K562 (cell line): ENCODE results near the gene COPS4. TPM values are rescaled to one million over a fixed set of nuclear protein-coding genes. Genes with fewer than 3 reads are reported as not detected.

Source experiments
- CTCFL ChIP-seq: IDR thresholded peaks from 2 replicates; pipeline ENCODE4 v1.6.1; 2011; ENCODE audit warnings: borderline replicate concordance, low read depth, mild to moderate bottlenecking, moderate library complexity, low read length; ENCODE audit not compliant: insufficient read depth, poor library complexity, severe bottlenecking
- E2F5 ChIP-seq: sonication (generic); formaldehyde crosslinking; IDR thresholded peaks from 2 replicates; pipeline ENCODE4 v1.8.0; 2022; ENCODE audit warnings: mild to moderate bottlenecking, missing genetic modification reagents
- FOXJ3 ChIP-seq: sonication (generic); formaldehyde crosslinking; IDR thresholded peaks from 2 replicates; pipeline ENCODE4 v1.4.0; 2020; ENCODE audit warnings: mild to moderate bottlenecking, missing genetic modification reagents
- HMGXB4 ChIP-seq: sonication (generic); formaldehyde crosslinking; IDR thresholded peaks from 2 replicates; pipeline ENCODE4 v1.8.1; 2023; ENCODE audit warnings: mild to moderate bottlenecking, missing genetic modification reagents
- NCOA6 ChIP-seq: fragments of 450-650 bp; IDR thresholded peaks from 2 replicates; pipeline ENCODE4 v1.6.1; 2017; ENCODE audit warnings: mild to moderate bottlenecking
- PRMT5 ChIP-seq: sonication (generic); formaldehyde crosslinking; IDR thresholded peaks from 2 replicates; pipeline ENCODE4 v1.5.0; 2020; ENCODE audit warnings: missing genetic modification reagents
- PTBP1 ChIP-seq: fragments of 200-400 bp; formaldehyde crosslinking; IDR thresholded peaks from 2 replicates; pipeline ENCODE4 v1.6.1; 2017; ENCODE audit warnings: low read depth, low read length
- STAG1 ChIP-seq: sonication (generic); formaldehyde crosslinking; IDR thresholded peaks from 2 replicates; pipeline ENCODE4 v1.5.0; 2020; ENCODE audit warnings: missing genetic modification reagents, borderline replicate concordance
- THRA ChIP-seq: fragments of 450-650 bp; IDR thresholded peaks from 2 replicates; pipeline ENCODE4 v1.6.1; 2017; ENCODE audit warnings: mild to moderate bottlenecking, moderate library complexity
- ZBTB17 ChIP-seq: fragments of 450-650 bp; formaldehyde crosslinking; IDR thresholded peaks from 2 replicates; pipeline ENCODE4 v1.4.0; 2020; ENCODE audit warnings: mild to moderate bottlenecking
- ZBTB43 ChIP-seq: sonication (generic); formaldehyde crosslinking; IDR thresholded peaks from 2 replicates; pipeline ENCODE4 v1.8.0; 2023; ENCODE audit warnings: mild to moderate bottlenecking, missing genetic modification reagents
- ZFP1 ChIP-seq: fragments of 450-650 bp; formaldehyde crosslinking; IDR thresholded peaks from 2 replicates; pipeline ENCODE4 v1.4.0; 2020; ENCODE audit warnings: mild to moderate bottlenecking, mixed read lengths
- ZNF347 ChIP-seq: fragments of 450-650 bp; formaldehyde crosslinking; IDR thresholded peaks from 2 replicates; pipeline ENCODE4 v1.4.0; 2020; ENCODE audit warnings: low read depth, mild to moderate bottlenecking, moderate library complexity
- ZNF449 ChIP-seq: fragments of 250-450 bp; sonication (Bioruptor Pico); IDR thresholded peaks from 2 replicates; pipeline ENCODE4 v1.8.0; 2022; ENCODE audit warnings: moderate library complexity, mild to moderate bottlenecking, inconsistent platforms
- ZNF511 ChIP-seq: sonication (generic); formaldehyde crosslinking; IDR thresholded peaks from 2 replicates; pipeline ENCODE4 v1.8.0; 2022; ENCODE audit warnings: mild to moderate bottlenecking, missing genetic modification reagents
- polyA plus RNA-seq, 8 experiments: library from polyadenylated mRNA; depleted of rRNA in 4 of 8; stranded (reverse) in 5 of 8; unstranded in 3 of 8; fragments of >200 nt; fragmentation: Nextera tagmentation in 2 of 8; fragmentation: Illumina TruSeq in 1 of 8; extraction: Ambion mirVana in 2 of 8; extraction: Trizol in 1 of 8; gene quantifications; 2 replicates each; pipeline versions ENCODE4 v1.2.1 to v1.2.3, GENCODE V29; 2011 to 2014; ENCODE audit warnings: inconsistent platforms in 1 of 8, missing spikeins in 1 of 8
- total RNA-seq, 7 experiments: library from RNA; depleted of rRNA in 6 of 7; stranded (reverse); fragments of >200 nt in 6 of 7; fragmentation: Illumina TruSeq in 2 of 7; extraction: Trizol in 2 of 7; gene quantifications; 2 replicates each; pipeline versions ENCODE4 v1.2.1 to v1.2.3, GENCODE V29; 2011 to 2021; ENCODE audit warnings: low replicate concordance in 1 of 7

COPS4 gene
- total and polyA plus RNA-seq, 9 of the 15 experiments (the other 6 are each of a cell fraction or from before 2014, with no cell fraction given), result 44.7 to 180 (median 70.9) TPM

- TF ChIP-seq HMGXB4 (CRISPR knock-in tag) (peak; percentile 29; the same call in 1 of the 2 replicates), ZNF347 (CRISPR knock-in tag) (no peak), ZFP1 (CRISPR knock-in tag) (0 out of 2 replicates have a peak, but pooled peaks have one; percentile 7), NCOA6 (peak; percentile 40), E2F5 (CRISPR knock-in tag) (no peak), FOXJ3 (CRISPR knock-in tag) (no peak), THRA (no peak), STAG1 (CRISPR knock-in tag) (no peak), ZNF449 (CRISPR knock-in tag) (0 out of 2 replicates have a peak, but pooled peaks have one; percentile 55), ZBTB17 (CRISPR knock-in tag) (peak; percentile 100), PTBP1 (no peak), CTCFL (no peak), ZNF511 (peak; percentile 61; the same call in 1 of the 2 replicates), PRMT5 (CRISPR knock-in tag) (no peak), ZBTB43 (CRISPR knock-in tag) (peak; percentile 65; the same call in 1 of the 2 replicates)
Observed at GRCh38 chr4:83034630-83035494, at the start of gene COPS4 (continued).
